CD4-positive, alpha-beta T cell (primary cell): Measurements from ENCODE around the gene CLBA1. TPM values are rescaled to one million over a fixed set of nuclear protein-coding genes. Genes with fewer than 3 reads are reported as not detected.

Experiments
- ATAC-seq: fragments of 200-7000 bp; cut with Tn5 transposase; one replicate; pipeline ENCODE4 v1.10.0; 2022; ENCODE audit warnings: mild to moderate bottlenecking; ENCODE audit not compliant: poor library complexity
- CTCF ChIA-PET: fragments of 350-600 bp; sonication (Branson Sonifier 250); formaldehyde crosslinking; loops from one replicate; lab custom pipeline; 2021; ENCODE audit warnings: antibody characterized with exemption, inconsistent platforms; lab: Charles Lee
- POLR2A ChIA-PET: fragments of 350-600 bp; sonication (Branson Sonifier 250); formaldehyde crosslinking; loops from one replicate; lab custom pipeline; 2021; ENCODE audit warnings: antibody characterized with exemption, inconsistent platforms; lab: Charles Lee
- DNase-seq, 14 experiments: peaks; one replicate each; pipeline ENCODE4 v3.0.0-alpha.2; 2013 to 2020; ENCODE audit warnings: mixed read lengths in 2 of 14
- H3K27ac ChIP-seq, 2 donors: one replicate each; pipeline versions ENCODE4 v1.5.1 to v1.7.0; 2013; ENCODE audit warnings: low read length in 2 of 2, low read depth in 1 of 2, mild to moderate bottlenecking in 1 of 2
- H3K27me3 ChIP-seq, 2 experiments: 1 replicate in 1 of 2; 2 replicates in 1 of 2; pipeline versions ENCODE4 v1.6.1 to v1.7.0; 2013; ENCODE audit warnings: low read length in 2 of 2, control low read depth in 1 of 2, mild to moderate bottlenecking in 1 of 2, moderate library complexity in 1 of 2; ENCODE audit not compliant: insufficient read depth in 2 of 2, control insufficient read depth in 1 of 2
- H3K36me3 ChIP-seq: one replicate; pipeline ENCODE4 v1.6.1; 2013; ENCODE audit warnings: low read length, control low read depth; ENCODE audit not compliant: insufficient read depth
- H3K4me1 ChIP-seq: one replicate; pipeline ENCODE4 v1.6.1; 2013; ENCODE audit warnings: low read length, control low read depth; ENCODE audit not compliant: insufficient read depth
- H3K4me3 ChIP-seq: one replicate; pipeline ENCODE4 v1.5.1; 2013; ENCODE audit warnings: mild to moderate bottlenecking, low read length, moderate library complexity
- H3K9me3 ChIP-seq, 2 experiments: 1 replicate in 1 of 2; 2 replicates in 1 of 2; pipeline versions ENCODE4 v1.6.1 to v1.7.0; 2013; ENCODE audit warnings: low read length in 2 of 2, mild to moderate bottlenecking in 2 of 2, control low read depth in 1 of 2, moderate library complexity in 1 of 2; ENCODE audit not compliant: control insufficient read depth in 1 of 2, insufficient read depth in 1 of 2
- H3K27ac Mint-ChIP-seq: one replicate; pipeline ENCODE4 v1.8.0; 2020; ENCODE audit warnings: mixed read lengths
- H3K27me3 Mint-ChIP-seq: one replicate; pipeline ENCODE4 v1.8.0; 2021; ENCODE audit warnings: mixed read lengths
- H3K36me3 Mint-ChIP-seq: one replicate; pipeline ENCODE4 v1.8.0; 2021; ENCODE audit warnings: low read depth, mixed read lengths
- H3K4me1 Mint-ChIP-seq: one replicate; pipeline ENCODE4 v1.8.0; 2021; ENCODE audit warnings: low read depth, mixed read lengths
- H3K4me3 Mint-ChIP-seq: one replicate; pipeline ENCODE4 v1.8.0; 2020; ENCODE audit warnings: mild to moderate bottlenecking, mixed read lengths
- H3K9me3 Mint-ChIP-seq: one replicate; pipeline ENCODE4 v1.8.0; 2020; ENCODE audit warnings: mixed read lengths
- intact Hi-C, 2 experiments: fragments of 100-400 bp; cut with DNase I in 1 of 2; cut with micrococcal nuclease in 1 of 2; formaldehyde crosslinking; loops; one replicate each; pipeline versions ENCODE4 v1.15.1 to v1.9.0; 2023 to 2025; cut with DNase I, micrococcal nuclease
- total RNA-seq, 174 experiments: library from RNA in 2 of 174; stranded (reverse) in 2 of 174; gene quantifications; one replicate each; pipeline ENCODE4 v1.2.3 and lab custom pipeline; 2021 to 2026
- TF ChIP-seq, protein P1 (sequence below): fragments of 200-600 bp; IDR thresholded peaks from one replicate; pipeline ENCODE4 v1.8.0; 2022; ENCODE audit warnings: antibody characterized with exemption, mild to moderate bottlenecking

The CLBA1 gene
- total RNA-seq, 2 experiments from 2014 or later: 1.7 to 1.8 TPM

DNA sequence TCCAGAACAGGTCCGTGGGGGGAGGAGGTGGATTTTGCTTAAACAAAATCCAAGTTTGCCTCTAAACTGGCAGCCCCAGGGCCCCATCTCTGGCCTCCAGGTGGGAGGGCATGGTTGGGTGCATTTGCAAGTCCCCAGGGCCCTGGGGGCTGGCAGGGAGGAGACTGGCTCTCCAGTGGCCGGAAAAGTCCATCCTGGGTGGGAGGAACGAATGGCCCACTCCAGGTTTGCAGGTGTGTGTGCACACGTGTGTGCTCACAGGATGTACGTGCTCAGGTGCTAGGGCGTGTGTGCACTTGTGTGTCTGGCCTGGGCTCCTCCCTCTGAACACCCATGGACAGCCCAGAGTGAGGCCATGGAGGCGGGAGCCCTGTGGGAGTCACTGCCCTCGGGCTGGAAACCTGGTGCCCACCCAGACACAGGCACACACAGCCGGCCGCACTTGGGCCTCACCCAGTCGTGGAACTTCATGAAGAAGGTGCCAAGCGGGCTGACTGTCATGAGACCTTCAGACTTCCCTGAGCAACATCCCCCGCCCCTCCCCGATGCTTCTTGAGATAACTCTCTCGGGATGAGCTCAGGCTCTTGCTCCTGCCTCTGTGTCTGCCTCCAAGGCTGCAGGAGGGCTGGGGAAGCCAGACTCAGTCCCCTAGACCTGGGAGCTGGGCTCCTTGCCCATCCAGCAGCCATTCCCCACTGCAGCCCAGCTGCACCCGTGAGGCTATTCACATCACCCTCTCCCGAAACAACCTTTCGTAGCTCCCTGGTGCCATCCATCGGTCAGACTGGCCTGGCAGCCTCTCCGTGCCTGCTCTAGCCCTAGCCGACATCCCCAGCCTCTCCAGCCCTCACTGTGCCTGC is 16.8 kb upstream of the CLBA1 start:
- peak in 2 of 14 experiments; percentile 1 to 17 for DNase-seq
- Mint-ChIP-seq H3K9me3 (no peaks in the 10 kb centered on the region), H3K27ac (no peak overlapping the region), H3K36me3 (no peaks in the 10 kb centered on the region), H3K4me1 (no peaks in the 10 kb centered on the region), H3K27me3 (peaks cover 10% of the 10 kb centered on the region), H3K4me3 (no peak overlapping the region)
- Histone ChIP-seq H3K4me3 (no peak overlapping the region), H3K27me3 (peaks cover 15 to 36% of the 10 kb centered on the region in 2 experiments), H3K4me1 (peaks cover 6% of the 10 kb centered on the region), H3K9me3 (peaks cover 0 to 20% of the 10 kb centered on the region in 2 experiments), H3K27ac (no peak overlapping the region), H3K36me3 (no peaks in the 10 kb centered on the region)
- POLR2A ChIA-PET: no interaction called here
- TF ChIP-seq, protein P1, sequence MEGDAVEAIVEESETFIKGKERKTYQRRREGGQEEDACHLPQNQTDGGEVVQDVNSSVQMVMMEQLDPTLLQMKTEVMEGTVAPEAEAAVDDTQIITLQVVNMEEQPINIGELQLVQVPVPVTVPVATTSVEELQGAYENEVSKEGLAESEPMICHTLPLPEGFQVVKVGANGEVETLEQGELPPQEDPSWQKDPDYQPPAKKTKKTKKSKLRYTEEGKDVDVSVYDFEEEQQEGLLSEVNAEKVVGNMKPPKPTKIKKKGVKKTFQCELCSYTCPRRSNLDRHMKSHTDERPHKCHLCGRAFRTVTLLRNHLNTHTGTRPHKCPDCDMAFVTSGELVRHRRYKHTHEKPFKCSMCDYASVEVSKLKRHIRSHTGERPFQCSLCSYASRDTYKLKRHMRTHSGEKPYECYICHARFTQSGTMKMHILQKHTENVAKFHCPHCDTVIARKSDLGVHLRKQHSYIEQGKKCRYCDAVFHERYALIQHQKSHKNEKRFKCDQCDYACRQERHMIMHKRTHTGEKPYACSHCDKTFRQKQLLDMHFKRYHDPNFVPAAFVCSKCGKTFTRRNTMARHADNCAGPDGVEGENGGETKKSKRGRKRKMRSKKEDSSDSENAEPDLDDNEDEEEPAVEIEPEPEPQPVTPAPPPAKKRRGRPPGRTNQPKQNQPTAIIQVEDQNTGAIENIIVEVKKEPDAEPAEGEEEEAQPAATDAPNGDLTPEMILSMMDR: no peak
- CTCF ChIA-PET: no interaction called here
- no peak for ATAC-seq
- intact Hi-C loops: no loop called here

GRCh38 chr14:104969741-104970230 is 15.8 kb upstream of the CLBA1 start:
- Histone ChIP-seq H3K27me3 (peaks cover 15 to 36% of the 10 kb centered on the region in 2 experiments), H3K4me1 (peaks cover 6% of the 10 kb centered on the region), H3K9me3 (peaks cover 0 to 20% of the 10 kb centered on the region in 2 experiments), H3K4me3 (no peak overlapping the region), H3K36me3 (no peaks in the 10 kb centered on the region), H3K27ac (no peak overlapping the region)
- Mint-ChIP-seq H3K9me3 (no peaks in the 10 kb centered on the region), H3K4me1 (no peaks in the 10 kb centered on the region), H3K36me3 (no peaks in the 10 kb centered on the region), H3K27ac (no peak overlapping the region), H3K4me3 (no peak overlapping the region), H3K27me3 (peaks cover 15% of the 10 kb centered on the region)
- CTCF ChIA-PET: no interaction called here
- peak in 2 of 14 experiments; percentile 1 to 13 for DNase-seq
- no peak for ATAC-seq
- POLR2A ChIA-PET: no interaction called here
- TF ChIP-seq, protein P1: no peak
- intact Hi-C loops: no loop called here

- Histone ChIP-seq H3K4me3 (no peak overlapping the region), H3K9me3 (peaks cover 0 to 20% of the 10 kb centered on the region in 2 experiments), H3K27ac (no peak overlapping the region), H3K36me3 (no peaks in the 10 kb centered on the region), H3K27me3 (peaks cover 15 to 40% of the 10 kb centered on the region in 2 experiments), H3K4me1 (peaks cover 7% of the 10 kb centered on the region)
- H3K4me1 Mint-ChIP-seq: no peaks in the 10 kb centered on the region
- TF ChIP-seq, protein P1: no peak
- no peak overlapping the region for H3K4me3 Mint-ChIP-seq
- no peak overlapping the region for H3K27ac Mint-ChIP-seq
- peaks cover 15% of the 10 kb centered on the region for H3K27me3 Mint-ChIP-seq
- no peaks in the 10 kb centered on the region for H3K9me3 Mint-ChIP-seq
- intact Hi-C loops: no loop called here
- DNase-seq (peak in 1 of 14 experiments; percentile 23), ATAC-seq (no peak)
- H3K36me3 Mint-ChIP-seq: no peaks in the 10 kb centered on the region
- POLR2A ChIA-PET: no interaction called here
- CTCF ChIA-PET: no interaction called here
Observed at GRCh38 chr14:104970231-104971068, 15.1 kb upstream of the CLBA1 start.
